ENCODE measurements around the gene CBLB. TPM values are rescaled to one million over a fixed set of nuclear protein-coding genes. Genes with fewer than 3 reads are reported as not detected.
"Not testable (repeated sequence)": the region's sequence is repeated elsewhere in the genome, so short reads cannot be mapped to it uniquely, and the experiment has no call there.

CBLB gene
- total RNA-seq, 1 experiment from 2014 or later = 15.7 TPM

- no peak for DNase-seq (ENCODE audit: low read depth)
Measured at GRCh38 chr3:105788593-105788992, 80.2 kb downstream of the CBLB start.

GRCh38 chr3:105787453-105787852 lies 81.4 kb downstream of the CBLB start:
- no peak for DNase-seq (ENCODE audit: low read depth)

- no peak for DNase-seq (ENCODE audit: low read depth)
Measured at GRCh38 chr3:105786990-105787389, 81.8 kb downstream of the CBLB start.

- no peak for DNase-seq (ENCODE audit: low read depth)
Measured at GRCh38 chr3:105786241-105786640, 82.6 kb downstream of the CBLB start.

GRCh38 chr3:105785803-105786202 lies 83.0 kb downstream of the CBLB start:
- no peak for DNase-seq (ENCODE audit: low read depth)

- no peak for DNase-seq (ENCODE audit: low read depth)
Measured at GRCh38 chr3:105783631-105784030, 85.2 kb downstream of the CBLB start.

GRCh38 chr3:105781871-105782270 lies 86.9 kb downstream of the CBLB start:
- peak; percentile 5 for DNase-seq (ENCODE audit: low read depth)

GRCh38 chr3:105780107-105780506 lies 88.7 kb downstream of the CBLB start:
- DNase-seq (ENCODE audit: low read depth) = peak; percentile 36

- DNase-seq (ENCODE audit: low read depth) = no peak
Measured at GRCh38 chr3:105775368-105775767, 93.4 kb downstream of the CBLB start.

- DNase-seq (ENCODE audit: low read depth) = no peak
Measured at GRCh38 chr3:105774444-105775180, 94.2 kb downstream of the CBLB start.

GRCh38 chr3:105773291-105773690 lies 95.5 kb downstream of the CBLB start:
- DNase-seq (ENCODE audit: low read depth) = no peak

GRCh38 chr3:105772635-105773034 lies 96.2 kb downstream of the CBLB start:
- DNase-seq (ENCODE audit: low read depth) = no peak

GRCh38 chr3:105771392-105771791 lies 97.4 kb downstream of the CBLB start:
- DNase-seq (ENCODE audit: low read depth) = no peak

GRCh38 chr3:105770410-105770809 lies 98.4 kb downstream of the CBLB start:
- DNase-seq (ENCODE audit: low read depth) = no peak

GRCh38 chr3:105767776-105768175 lies 101.0 kb downstream of the CBLB start:
- no peak for DNase-seq (ENCODE audit: low read depth)

GRCh38 chr3:105767216-105767615 lies 101.6 kb downstream of the CBLB start:
- no peak for DNase-seq (ENCODE audit: low read depth)

GRCh38 chr3:105765308-105765639 lies 103.5 kb downstream of the CBLB start:
- no peak for DNase-seq (ENCODE audit: low read depth)

GRCh38 chr3:105764378-105765307 lies 104.2 kb downstream of the CBLB start:
- DNase-seq (ENCODE audit: low read depth) = no peak

- DNase-seq (ENCODE audit: low read depth) = no peak
Measured at GRCh38 chr3:105763659-105764036, 105.2 kb downstream of the CBLB start.

GRCh38 chr3:105762749-105763658 lies 105.8 kb downstream of the CBLB start:
- no peak for DNase-seq (ENCODE audit: low read depth)

GRCh38 chr3:105762214-105762613 lies 106.6 kb downstream of the CBLB start:
- not testable (repeated sequence) for DNase-seq (ENCODE audit: low read depth)
